Posterior cingulate gyrus (tissue), 11 donors: Measurements from ENCODE around the gene TDRD7.
A peak's percentile ranks its signal among the peaks of the same experiment; 100 is the strongest.
"Not testable (repeated sequence)": the region's sequence is repeated elsewhere in the genome, so short reads cannot be mapped to it uniquely, and the experiment has no call there.

Experiments used
- DNase-seq, 10 donors: peaks; one replicate each; pipeline versions ENCODE4 v3.0.0 to v3.0.0-alpha.2; 2020 to 2021; ENCODE audit warnings: mixed read lengths in 3 of 10
- intact Hi-C: fragments of 100-400 bp; cut with DNase I; formaldehyde crosslinking; loops from one replicate; pipeline ENCODE4 v1.15.1; 2023

Gene TDRD7

GRCh38 chr9:97470076-97470475 is 58.2 kb downstream of the TDRD7 start:
- peak in 8 of 10 donors; percentile 19 to 90 (median 32) for DNase-seq
- intact Hi-C loops = no loop called here

GRCh38 chr9:97473717-97474116 is 61.8 kb downstream of the TDRD7 start:
- DNase-seq = peak in 4 of 10 donors; percentile 44 to 86 (median 72)
- intact Hi-C loops = no loop called here

- intact Hi-C loops = no loop called here
- DNase-seq = no peak
Observed at GRCh38 chr9:97474372-97474925, 62.6 kb downstream of the TDRD7 start.

- intact Hi-C loops = no loop called here
Observed at GRCh38 chr9:97475059-97475458, 63.2 kb downstream of the TDRD7 start.

GRCh38 chr9:97478301-97478981 is 66.5 kb downstream of the TDRD7 start:
- intact Hi-C loops = no loop called here
- no peak for DNase-seq

More at GRCh38 chr9:97475059-97475458, 63.2 kb downstream of the TDRD7 start:
- DNase-seq = no peak

GRCh38 chr9:97479496-97480159 is 67.7 kb downstream of the TDRD7 start:
- no peak for DNase-seq
- intact Hi-C loops = no loop called here

GRCh38 chr9:97480174-97480573 is 68.3 kb downstream of the TDRD7 start:
- intact Hi-C loops = no loop called here
- no peak for DNase-seq

- DNase-seq = no peak
- intact Hi-C loops = no loop called here
Observed at GRCh38 chr9:97480749-97481148, 68.9 kb downstream of the TDRD7 start.

- peak in 8 of 10 donors; percentile 30 to 92 (median 69) for DNase-seq
- intact Hi-C loops = no loop called here
Observed at GRCh38 chr9:97484134-97484533, 72.2 kb downstream of the TDRD7 start.

GRCh38 chr9:97487107-97487506 is 75.2 kb downstream of the TDRD7 start:
- DNase-seq = no peak
- intact Hi-C loops = no loop called here

GRCh38 chr9:97487861-97488260 is 76.0 kb downstream of the TDRD7 start:
- intact Hi-C loops = no loop called here
- no peak for DNase-seq

GRCh38 chr9:97491216-97491999 is 79.5 kb downstream of the TDRD7 start:
- intact Hi-C loops = no loop called here
- no peak for DNase-seq

- intact Hi-C loops = not testable (repeated sequence)
Observed at GRCh38 chr9:97497558-97498375, 85.9 kb downstream of the TDRD7 start.

GRCh38 chr9:97498846-97499245 is 87.0 kb downstream of the TDRD7 start:
- intact Hi-C loops, DNase-seq: not testable (repeated sequence)

More at GRCh38 chr9:97497558-97498375, 85.9 kb downstream of the TDRD7 start:
- peak in 1 of 10 donors; percentile 67 for DNase-seq

- intact Hi-C loops = loop anchor here (5.0 kb wide), 1 partner anchor 62 kb away; no protein-coding TSS in a partner anchor
- DNase-seq = no peak
Observed at GRCh38 chr9:97500263-97500662, 88.4 kb downstream of the TDRD7 start.

GRCh38 chr9:97500765-97501176 is 88.9 kb downstream of the TDRD7 start:
- intact Hi-C loops = loop anchor here (1.0 to 5.0 kb wide), 2 partner anchors 62 to 89 kb away; no protein-coding TSS in a partner anchor
- no peak for DNase-seq

- intact Hi-C loops = loop anchor here (1.0 to 5.0 kb wide), 2 partner anchors 61 to 90 kb away; no protein-coding TSS in a partner anchor
- DNase-seq = peak; percentile 52 to 95 (median 68)
Observed at GRCh38 chr9:97501177-97501971, 89.5 kb downstream of the TDRD7 start, which contains the start of gene TMOD1. TMOD1 (plus strand) TSS chr9:97501666; CDS start chr9:97524189, 22,523 bp downstream.

GRCh38 chr9:97501972-97502221 is 90.0 kb downstream of the TDRD7 start:
- DNase-seq = no peak
- intact Hi-C loops = loop anchor here (1.0 to 5.0 kb wide), 3 partner anchors 33 to 91 kb away; no protein-coding TSS in a partner anchor
